ENCODE results near the gene DNAJB9.

Gene DNAJB9

GRCh38 chr7:108600399-108600798, 30.7 kb downstream of the DNAJB9 start:
- Histone ChIP-seq H3K36me3 (ENCODE audit: control insufficient read depth, insufficient read depth, low read length) (no peaks in the 10 kb centered on the region), H3K4me1 (ENCODE audit: control insufficient read depth, insufficient read depth, low read length) (peaks cover 6% of the 10 kb centered on the region), H3K27ac (ENCODE audit: insufficient read depth, low read depth, low read length, poor library complexity, severe bottlenecking) (no peak overlapping the region), H3K9me3 (ENCODE audit: control insufficient read depth, low read length) (no peaks in the 10 kb centered on the region), H3K4me3 (ENCODE audit: insufficient read depth, low read depth, low read length) (no peak overlapping the region), H3K27me3 (ENCODE audit: control insufficient read depth, insufficient read depth, low read length, poor library complexity, severe bottlenecking) (no peaks in the 10 kb centered on the region)
- 93 to 94% methylated on average over 1 of the region's 1 CpG for WGBS, 2 experiments

DNA sequence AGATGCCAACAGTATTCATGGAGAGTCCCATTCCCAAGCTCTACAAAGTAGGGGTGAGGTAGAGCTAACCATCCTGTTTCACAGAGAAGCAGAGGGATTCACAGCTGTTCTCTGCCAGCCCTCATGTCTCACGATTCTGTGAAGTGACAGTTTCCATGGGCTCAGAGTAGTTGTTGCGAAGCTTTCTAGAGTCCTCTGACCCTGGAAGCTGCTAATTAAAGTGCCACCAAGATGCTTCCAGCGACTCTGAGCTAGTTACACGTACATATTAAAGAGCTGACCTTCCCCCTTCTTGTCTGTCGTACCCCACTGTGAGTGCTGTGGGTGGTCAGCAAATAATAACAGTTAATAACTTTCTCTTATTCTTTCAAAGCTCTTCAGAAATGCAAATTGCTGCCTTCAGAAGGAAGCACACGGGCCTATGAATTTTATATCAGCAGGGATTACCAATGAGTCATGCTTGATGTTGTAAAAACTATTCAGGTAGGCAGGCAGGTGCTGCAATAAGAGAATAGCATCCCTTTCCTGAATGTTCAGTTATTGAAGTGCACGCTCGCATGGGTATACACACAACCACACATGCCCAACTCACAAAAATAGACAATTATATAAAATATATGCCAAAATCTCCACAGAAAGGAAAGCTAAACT, 34.1 kb downstream of the DNAJB9 start:
- H3K9me3 ChIP-seq (ENCODE audit: control insufficient read depth, low read length) = no peaks in the 10 kb centered on the region
- no peaks in the 10 kb centered on the region for H3K36me3 ChIP-seq (ENCODE audit: control insufficient read depth, insufficient read depth, low read length)
- H3K4me3 ChIP-seq (ENCODE audit: insufficient read depth, low read depth, low read length) = no peak overlapping the region
- WGBS, 2 experiments = 59 to 70% methylated on average over 6 to 8 of the region's 8 CpGs
- H3K27me3 ChIP-seq (ENCODE audit: control insufficient read depth, insufficient read depth, low read length, poor library complexity, severe bottlenecking) = no peaks in the 10 kb centered on the region
- H3K27ac ChIP-seq (ENCODE audit: insufficient read depth, low read depth, low read length, poor library complexity, severe bottlenecking) = no peak overlapping the region
- H3K4me1 ChIP-seq (ENCODE audit: control insufficient read depth, insufficient read depth, low read length) = peaks cover 6% of the 10 kb centered on the region

DNA sequence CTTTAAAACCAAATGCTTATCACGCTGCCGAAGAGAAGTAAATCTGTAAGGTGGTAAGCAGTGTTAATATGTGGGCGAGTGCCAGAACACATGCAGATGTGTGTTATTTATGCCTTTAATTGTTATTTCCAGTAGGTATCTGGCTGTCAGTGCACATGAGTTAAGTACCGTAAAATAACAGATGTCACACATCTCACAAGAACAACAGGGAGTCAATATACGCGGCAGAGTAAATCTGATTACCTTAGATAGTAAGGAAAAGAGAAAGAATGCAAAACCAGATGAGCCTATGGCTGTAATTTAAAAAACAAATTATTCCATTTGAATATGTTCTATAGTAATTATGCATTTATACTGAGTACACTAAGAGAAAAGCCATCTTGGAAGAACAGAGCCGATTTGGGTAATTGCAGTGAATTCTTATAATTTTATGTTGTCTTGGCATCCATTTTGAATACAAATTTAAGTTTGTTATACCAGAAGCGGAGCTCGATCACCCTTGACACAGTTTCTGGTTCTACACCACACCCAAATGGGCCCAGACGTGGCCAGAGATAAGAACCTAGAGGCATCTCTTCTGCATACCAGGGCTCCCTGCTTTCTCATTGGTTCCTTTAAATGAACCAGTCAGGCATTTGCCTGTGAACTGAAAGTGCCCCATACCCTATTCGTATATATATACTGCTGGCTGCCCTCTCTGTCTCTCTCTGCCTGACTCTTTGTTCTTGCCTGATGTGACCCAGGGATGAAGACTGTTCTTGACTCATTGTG, 34.8 kb downstream of the DNAJB9 start:
- 90 to 94% methylated on average over 8 to 11 of the region's 11 CpGs for WGBS, 2 experiments
- Histone ChIP-seq H3K27me3 (ENCODE audit: control insufficient read depth, insufficient read depth, low read length, poor library complexity, severe bottlenecking) (no peaks in the 10 kb centered on the region), H3K4me3 (ENCODE audit: insufficient read depth, low read depth, low read length) (no peak overlapping the region), H3K9me3 (ENCODE audit: control insufficient read depth, low read length) (no peaks in the 10 kb centered on the region), H3K4me1 (ENCODE audit: control insufficient read depth, insufficient read depth, low read length) (peaks cover 6% of the 10 kb centered on the region), H3K36me3 (ENCODE audit: control insufficient read depth, insufficient read depth, low read length) (no peaks in the 10 kb centered on the region), H3K27ac (ENCODE audit: insufficient read depth, low read depth, low read length, poor library complexity, severe bottlenecking) (no peak overlapping the region)

DNA sequence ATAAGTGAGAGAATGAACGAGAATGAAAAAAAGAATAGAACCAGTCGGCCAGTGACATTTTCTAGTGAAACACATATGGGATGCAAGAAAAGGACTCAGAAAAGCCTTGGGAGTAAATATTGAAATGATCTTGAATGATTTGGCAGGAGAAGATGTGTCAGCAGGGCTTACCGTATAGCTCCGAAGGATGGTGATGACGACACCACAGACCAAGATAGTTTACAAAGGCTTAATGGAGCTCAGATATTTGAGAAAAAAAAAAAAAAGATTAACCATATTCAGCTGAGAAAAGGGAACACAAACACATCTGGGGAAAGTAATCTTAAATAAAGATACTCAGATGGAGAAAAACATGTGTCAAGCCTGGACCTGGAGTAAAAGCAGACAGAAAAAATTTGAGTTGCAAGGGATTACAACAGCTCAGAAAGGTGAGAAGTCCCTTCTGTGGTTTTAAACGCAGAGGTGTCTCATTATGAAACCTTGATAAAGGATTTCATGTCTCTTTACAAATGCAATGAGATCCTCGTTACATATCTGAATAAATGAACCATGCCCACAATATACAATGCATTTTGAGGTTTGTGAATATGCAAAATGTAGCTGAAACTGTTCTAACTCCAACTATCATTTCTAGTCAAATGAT, 36.0 kb downstream of the DNAJB9 start:
- Histone ChIP-seq H3K36me3 (ENCODE audit: control insufficient read depth, insufficient read depth, low read length) (no peaks in the 10 kb centered on the region), H3K9me3 (ENCODE audit: control insufficient read depth, low read length) (no peaks in the 10 kb centered on the region), H3K4me3 (ENCODE audit: insufficient read depth, low read depth, low read length) (no peak overlapping the region), H3K27me3 (ENCODE audit: control insufficient read depth, insufficient read depth, low read length, poor library complexity, severe bottlenecking) (no peaks in the 10 kb centered on the region), H3K27ac (ENCODE audit: insufficient read depth, low read depth, low read length, poor library complexity, severe bottlenecking) (no peak overlapping the region), H3K4me1 (ENCODE audit: control insufficient read depth, insufficient read depth, low read length) (peaks cover 6% of the 10 kb centered on the region)
- 92 to 96% methylated on average over 7 of the region's 7 CpGs for WGBS, 2 experiments

- Histone ChIP-seq H3K9me3 (ENCODE audit: control insufficient read depth, low read length) (no peaks in the 10 kb centered on the region), H3K27ac (ENCODE audit: insufficient read depth, low read depth, low read length, poor library complexity, severe bottlenecking) (no peak overlapping the region), H3K4me1 (ENCODE audit: control insufficient read depth, insufficient read depth, low read length) (no peaks in the 10 kb centered on the region), H3K36me3 (ENCODE audit: control insufficient read depth, insufficient read depth, low read length) (no peaks in the 10 kb centered on the region), H3K4me3 (ENCODE audit: insufficient read depth, low read depth, low read length) (no peak overlapping the region), H3K27me3 (ENCODE audit: control insufficient read depth, insufficient read depth, low read length, poor library complexity, severe bottlenecking) (no peaks in the 10 kb centered on the region)
- 89 to 96% methylated on average over 2 of the region's 2 CpGs for WGBS, 2 experiments
Observed at GRCh38 chr7:108609643-108610042, 40.0 kb downstream of the DNAJB9 start.

GRCh38 chr7:108611268-108611667, 41.6 kb downstream of the DNAJB9 start:
- Histone ChIP-seq H3K4me3 (ENCODE audit: insufficient read depth, low read depth, low read length) (no peak overlapping the region), H3K27me3 (ENCODE audit: control insufficient read depth, insufficient read depth, low read length, poor library complexity, severe bottlenecking) (no peaks in the 10 kb centered on the region), H3K36me3 (ENCODE audit: control insufficient read depth, insufficient read depth, low read length) (no peaks in the 10 kb centered on the region), H3K27ac (ENCODE audit: insufficient read depth, low read depth, low read length, poor library complexity, severe bottlenecking) (no peak overlapping the region), H3K9me3 (ENCODE audit: control insufficient read depth, low read length) (no peaks in the 10 kb centered on the region), H3K4me1 (ENCODE audit: control insufficient read depth, insufficient read depth, low read length) (no peaks in the 10 kb centered on the region)
- WGBS, 2 experiments = 97 to 100% methylated on average over 3 to 4 of the region's 4 CpGs

- Histone ChIP-seq H3K4me3 (ENCODE audit: insufficient read depth, low read depth, low read length) (no peak overlapping the region), H3K27me3 (ENCODE audit: control insufficient read depth, insufficient read depth, low read length, poor library complexity, severe bottlenecking) (no peaks in the 10 kb centered on the region), H3K9me3 (ENCODE audit: control insufficient read depth, low read length) (no peaks in the 10 kb centered on the region), H3K4me1 (ENCODE audit: control insufficient read depth, insufficient read depth, low read length) (no peaks in the 10 kb centered on the region), H3K36me3 (ENCODE audit: control insufficient read depth, insufficient read depth, low read length) (no peaks in the 10 kb centered on the region), H3K27ac (ENCODE audit: insufficient read depth, low read depth, low read length, poor library complexity, severe bottlenecking) (no peak overlapping the region)
- WGBS, 2 experiments = 44 to 52% methylated on average over 4 of the region's 5 CpGs
Observed at GRCh38 chr7:108613147-108613948, 43.7 kb downstream of the DNAJB9 start.

DNA sequence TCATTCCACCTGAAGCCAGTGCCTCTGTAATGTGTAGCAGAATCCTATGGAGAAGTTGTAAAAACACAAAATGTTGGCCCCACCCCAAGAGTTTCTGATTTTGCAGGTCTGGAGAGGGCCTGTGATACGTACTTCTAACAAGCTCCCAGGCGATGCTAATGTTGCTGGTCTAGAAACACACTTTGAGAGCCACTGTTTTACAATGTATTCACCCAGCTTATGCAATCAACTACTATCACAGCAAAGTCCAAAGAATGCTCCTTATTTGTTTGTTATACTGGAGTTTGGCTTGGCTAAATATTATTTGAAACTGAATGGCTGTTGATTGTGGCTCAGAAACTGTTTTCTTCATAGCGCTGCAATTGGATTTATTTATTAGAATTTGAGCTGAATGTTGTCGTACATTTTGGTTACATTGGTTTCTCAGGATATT, 44.3 kb downstream of the DNAJB9 start:
- 92 to 95% methylated on average over 4 of the region's 4 CpGs for WGBS, 2 experiments
- Histone ChIP-seq H3K4me1 (ENCODE audit: control insufficient read depth, insufficient read depth, low read length) (no peaks in the 10 kb centered on the region), H3K4me3 (ENCODE audit: insufficient read depth, low read depth, low read length) (no peak overlapping the region), H3K27me3 (ENCODE audit: control insufficient read depth, insufficient read depth, low read length, poor library complexity, severe bottlenecking) (no peaks in the 10 kb centered on the region), H3K36me3 (ENCODE audit: control insufficient read depth, insufficient read depth, low read length) (no peaks in the 10 kb centered on the region), H3K27ac (ENCODE audit: insufficient read depth, low read depth, low read length, poor library complexity, severe bottlenecking) (no peak overlapping the region), H3K9me3 (ENCODE audit: control insufficient read depth, low read length) (no peaks in the 10 kb centered on the region)

- H3K36me3 ChIP-seq (ENCODE audit: control insufficient read depth, insufficient read depth, low read length) = no peaks in the 10 kb centered on the region
- 81 to 89% methylated on average over 3 of the region's 3 CpGs for WGBS, 2 experiments
- H3K9me3 ChIP-seq (ENCODE audit: control insufficient read depth, low read length) = no peaks in the 10 kb centered on the region
- no peaks in the 10 kb centered on the region for H3K4me1 ChIP-seq (ENCODE audit: control insufficient read depth, insufficient read depth, low read length)
- no peak overlapping the region for H3K27ac ChIP-seq (ENCODE audit: insufficient read depth, low read depth, low read length, poor library complexity, severe bottlenecking)
- no peak overlapping the region for H3K4me3 ChIP-seq (ENCODE audit: insufficient read depth, low read depth, low read length)
- H3K27me3 ChIP-seq (ENCODE audit: control insufficient read depth, insufficient read depth, low read length, poor library complexity, severe bottlenecking) = no peaks in the 10 kb centered on the region
Observed at GRCh38 chr7:108614896-108615295, 45.2 kb downstream of the DNAJB9 start.

DNA sequence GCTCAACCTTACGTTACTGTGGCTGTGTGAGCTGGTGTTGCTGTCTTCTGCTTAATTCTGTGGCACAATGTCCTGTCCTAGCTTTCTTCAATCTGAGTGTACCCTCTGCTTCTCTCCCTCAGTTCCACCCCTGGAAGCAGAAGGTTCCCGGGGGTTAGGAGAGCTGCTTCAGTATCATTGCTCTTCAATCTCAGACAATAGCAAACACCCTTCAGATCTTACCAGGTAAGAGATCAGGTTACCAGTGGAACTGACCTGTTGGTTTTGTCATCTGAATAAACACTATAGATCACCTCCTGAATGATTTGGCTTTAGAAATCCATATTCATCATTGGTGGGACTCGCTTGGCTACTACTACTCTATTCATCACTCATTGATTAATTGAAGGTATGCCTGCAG, 48.4 kb downstream of the DNAJB9 start:
- H3K9me3 ChIP-seq (ENCODE audit: control insufficient read depth, low read length) = no peaks in the 10 kb centered on the region
- no peaks in the 10 kb centered on the region for H3K36me3 ChIP-seq (ENCODE audit: control insufficient read depth, insufficient read depth, low read length)
- H3K27me3 ChIP-seq (ENCODE audit: control insufficient read depth, insufficient read depth, low read length, poor library complexity, severe bottlenecking) = no peaks in the 10 kb centered on the region
- H3K4me3 ChIP-seq (ENCODE audit: insufficient read depth, low read depth, low read length) = no peak overlapping the region
- 85 to 90% methylated on average over 3 of the region's 3 CpGs for WGBS, 2 experiments
- H3K4me1 ChIP-seq (ENCODE audit: control insufficient read depth, insufficient read depth, low read length) = no peaks in the 10 kb centered on the region
- H3K27ac ChIP-seq (ENCODE audit: insufficient read depth, low read depth, low read length, poor library complexity, severe bottlenecking) = no peak overlapping the region

Measured in ectodermal cell (in vitro differentiated cells).